ENCODE data around the gene CAPN3.

The CAPN3 gene

GRCh38 chr15:42392309-42393024 is 33.2 kb downstream of the CAPN3 start:
- no peak for ATAC-seq
- TF ChIP-seq PATZ1 (CRISPR knock-in tag; IDR thresholded peaks at IDR 0.05; ENCODE audit: borderline replicate concordance) (no peak), ZC3H10 (CRISPR knock-in tag; IDR thresholded peaks at IDR 0.05) (no peak), ARNTL (CRISPR knock-in tag; IDR thresholded peaks at IDR 0.05; ENCODE audit: borderline replicate concordance, low read depth) (no peak), TSHZ2 (CRISPR knock-in tag; IDR thresholded peaks at IDR 0.05) (no peak), ZNF565 (CRISPR knock-in tag; conservative IDR thresholded peaks at IDR 0.05; ENCODE audit: low read depth) (no peak), BACH2 (CRISPR knock-in tag; IDR thresholded peaks at IDR 0.05; ENCODE audit: borderline replicate concordance) (no peak), ISL1 (CRISPR knock-in tag; IDR thresholded peaks at IDR 0.05) (no peak), ZFP3 (CRISPR knock-in tag; IDR thresholded peaks at IDR 0.05) (no peak), ESRRG (CRISPR knock-in tag; IDR thresholded peaks at IDR 0.05) (no peak)

GRCh38 chr15:42394106-42394505 is 34.8 kb downstream of the CAPN3 start:
- ATAC-seq, result no peak
- TF ChIP-seq TOX (CRISPR knock-in tag; IDR thresholded peaks at IDR 0.05; ENCODE audit: borderline replicate concordance) (no peak), BACH2 (CRISPR knock-in tag; IDR thresholded peaks at IDR 0.05; ENCODE audit: borderline replicate concordance) (no peak), CSRNP3 (CRISPR knock-in tag; IDR thresholded peaks at IDR 0.05) (no peak), CREB5 (CRISPR knock-in tag; IDR thresholded peaks at IDR 0.05; ENCODE audit: low read depth) (no peak), GLIS3 (CRISPR knock-in tag; IDR thresholded peaks at IDR 0.05) (no peak), CSDC2 (CRISPR knock-in tag; IDR thresholded peaks at IDR 0.05) (no peak), RARB (CRISPR knock-in tag; IDR thresholded peaks at IDR 0.05) (no peak), ZC3H10 (CRISPR knock-in tag; IDR thresholded peaks at IDR 0.05) (no peak), ARNTL (CRISPR knock-in tag; IDR thresholded peaks at IDR 0.05; ENCODE audit: borderline replicate concordance, low read depth) (no peak)

- no peak for ATAC-seq
- TF ChIP-seq CSRNP3 (CRISPR knock-in tag; IDR thresholded peaks at IDR 0.05), result no peak
- TF ChIP-seq PPARA (CRISPR knock-in tag; IDR thresholded peaks at IDR 0.05; ENCODE audit: borderline replicate concordance), result no peak
- no peak for TF ChIP-seq CSDC2 (CRISPR knock-in tag; IDR thresholded peaks at IDR 0.05)
- TF ChIP-seq ZFP3 (CRISPR knock-in tag; IDR thresholded peaks at IDR 0.05), result no peak
- TF ChIP-seq ZNF565 (CRISPR knock-in tag; conservative IDR thresholded peaks at IDR 0.05; ENCODE audit: low read depth), result no peak
- no peak for TF ChIP-seq ZC3H10 (CRISPR knock-in tag; IDR thresholded peaks at IDR 0.05)
- TF ChIP-seq TSHZ2 (CRISPR knock-in tag; IDR thresholded peaks at IDR 0.05), result no peak
- no peak for TF ChIP-seq ISL1 (CRISPR knock-in tag; IDR thresholded peaks at IDR 0.05)
These were observed 36.5 kb downstream of the CAPN3 start for GRCh38 chr15:42395838-42396237.
